Measurements from ENCODE around the gene ZNF234.
"Not testable (repeated sequence)": the region's sequence is repeated elsewhere in the genome, so short reads cannot be mapped to it uniquely, and the experiment has no call there.

The ZNF234 gene

DNA sequence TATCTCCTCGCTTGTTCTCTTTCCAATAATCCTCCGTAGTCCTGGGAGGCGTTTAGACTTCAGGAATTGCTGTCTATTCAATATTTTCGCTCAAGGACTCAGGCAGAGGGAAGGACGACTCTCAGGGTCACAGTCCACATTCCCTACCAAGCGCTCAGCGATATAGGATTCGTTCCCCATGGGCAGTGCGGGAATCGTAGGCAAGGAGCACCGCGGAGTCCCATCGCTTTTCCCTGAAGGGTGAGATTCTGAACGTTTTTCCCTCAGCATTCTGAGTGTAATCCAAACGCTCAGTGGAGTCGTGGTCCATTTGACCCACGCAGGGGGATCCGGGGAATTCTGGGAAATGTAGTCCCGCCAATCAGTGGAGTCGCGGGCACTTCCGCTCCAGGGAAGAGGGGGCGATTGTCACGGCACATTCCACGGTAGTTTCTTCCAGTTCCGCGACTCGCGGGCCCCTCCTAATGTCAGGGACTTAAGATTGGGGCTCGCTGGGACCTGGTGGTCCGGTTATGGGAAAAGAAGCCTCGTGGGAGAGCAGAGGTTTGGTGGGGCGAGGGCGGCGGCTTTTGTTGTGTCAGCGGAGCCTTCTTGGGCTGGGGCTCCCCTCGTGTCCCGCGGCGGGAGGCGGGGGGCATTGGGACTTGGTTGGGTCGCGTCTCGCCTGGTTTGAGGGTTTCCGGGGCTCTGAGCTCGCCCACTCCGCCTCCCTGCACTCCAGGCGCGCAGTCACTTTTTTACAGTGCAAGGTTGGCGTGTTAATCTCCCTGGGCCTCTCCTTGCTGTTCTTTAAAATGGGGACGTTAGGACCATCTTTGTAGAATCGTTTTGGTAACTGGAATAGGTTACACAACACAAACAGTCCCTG is at the start of gene ZNF234:
ZNF234 (plus strand) TSS at position 364 of the 868 bp plus-strand sequence. CDS start 3,079 bp downstream, outside the sequence.
- DNase-seq = peak; percentile 80

GRCh38 chr19:44092108-44092507 is 49.2 kb upstream of the ZNF234 start:
- no peak for DNase-seq

GRCh38 chr19:44093931-44094765 is 47.2 kb upstream of the ZNF234 start, which contains the start of gene ZNF224:
TSS of gene ZNF224 (plus strand) at chr19:44094361. CDS start at chr19:44097874, 3,513 bp downstream.
- peak; percentile 86 for DNase-seq

- no peak for DNase-seq
These were observed 33.6 kb upstream of the ZNF234 start for GRCh38 chr19:44107751-44108150.

DNA sequence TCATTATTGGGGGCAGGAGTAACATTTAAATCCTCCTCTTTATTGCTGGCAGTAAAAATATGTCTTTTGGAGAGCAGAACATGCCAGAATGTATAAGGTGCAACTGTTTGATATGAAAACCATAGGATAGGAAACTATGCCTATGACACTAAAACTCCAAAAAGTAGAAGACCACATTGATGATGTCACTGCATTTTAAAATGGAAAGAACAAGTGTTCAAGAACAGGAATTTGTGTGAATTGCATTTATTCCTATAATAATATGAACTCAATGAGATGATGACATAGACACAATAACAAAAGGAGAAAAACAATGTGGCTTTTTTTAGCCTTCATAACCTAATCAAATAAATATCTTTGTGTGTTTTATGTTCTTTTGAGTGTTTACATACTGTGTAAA is 31.9 kb upstream of the ZNF234 start:
- no peak for DNase-seq

DNA sequence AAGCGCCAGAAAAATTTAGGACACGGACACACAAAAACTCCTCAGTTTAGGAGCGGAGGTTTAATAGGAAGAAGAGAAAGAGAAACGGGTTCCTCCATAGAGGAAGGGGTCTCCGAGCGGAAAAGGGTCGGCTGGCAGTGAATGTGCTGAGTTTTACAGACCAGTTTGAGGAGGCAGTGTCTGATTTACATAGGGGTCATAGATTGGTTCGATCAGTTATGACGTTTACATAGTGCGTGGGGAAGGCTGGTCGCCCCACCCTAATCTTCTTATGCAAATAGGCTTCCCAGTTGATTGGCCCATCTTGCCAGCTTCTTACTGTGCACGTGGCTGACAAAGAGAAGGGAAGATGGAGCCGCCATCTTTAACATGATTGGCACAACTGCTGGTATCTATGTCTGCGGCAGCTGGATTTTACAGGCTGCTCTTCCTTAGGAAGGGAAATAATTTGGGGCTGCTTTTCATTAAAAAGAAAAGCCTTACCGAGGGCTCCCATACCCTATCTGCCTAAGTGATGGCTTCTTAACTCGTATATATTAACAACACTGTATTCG is 29.4 kb upstream of the ZNF234 start:
- no peak for DNase-seq

DNA sequence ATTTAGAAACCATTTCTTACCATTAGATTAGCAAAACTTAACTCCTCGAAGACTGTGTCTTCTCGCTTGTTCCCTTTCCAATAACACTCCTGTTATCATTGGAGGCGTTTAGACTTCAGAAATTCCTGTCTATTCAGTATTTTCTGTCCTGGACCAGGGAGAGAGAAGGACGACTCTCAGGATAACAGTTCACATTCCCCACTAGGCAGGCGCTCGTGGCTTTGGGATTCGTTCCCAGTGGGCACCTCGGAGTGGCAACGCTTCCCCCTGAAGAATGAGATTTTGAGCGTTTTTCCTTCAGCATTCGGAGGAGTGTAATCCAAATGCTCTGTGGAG is 28.6 kb upstream of the ZNF234 start:
- no peak for DNase-seq

- DNase-seq = peak; percentile 86
These were observed 28.1 kb upstream of the ZNF234 start, which contains the start of gene ZNF225 for GRCh38 chr19:44113138-44113783. TSS of gene ZNF225 (plus strand) at chr19:44113399. CDS start at chr19:44115828, 2,429 bp downstream.

GRCh38 chr19:44113784-44114390 is 27.5 kb upstream of the ZNF234 start:
- DNase-seq = peak; percentile 55

DNA sequence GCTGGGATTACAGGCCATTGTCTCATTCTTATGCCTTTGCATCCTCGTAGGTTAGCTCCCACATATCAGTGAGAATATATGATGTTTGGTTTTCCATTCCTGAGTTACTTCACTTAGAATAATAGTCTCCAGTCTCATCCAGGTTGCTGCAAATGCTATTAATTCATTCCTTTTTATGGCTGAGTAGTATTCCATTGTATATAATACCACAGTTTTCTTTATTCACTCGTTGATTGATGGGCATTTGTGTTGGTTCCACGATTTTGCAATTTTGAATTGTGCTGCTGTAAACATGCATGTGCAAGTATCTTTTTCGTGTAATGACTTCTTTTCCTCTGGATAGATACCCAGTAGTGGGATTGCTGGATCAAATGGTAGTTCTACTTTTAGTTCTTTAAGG is 20.2 kb upstream of the ZNF234 start:
- DNase-seq = not testable (repeated sequence)

DNA sequence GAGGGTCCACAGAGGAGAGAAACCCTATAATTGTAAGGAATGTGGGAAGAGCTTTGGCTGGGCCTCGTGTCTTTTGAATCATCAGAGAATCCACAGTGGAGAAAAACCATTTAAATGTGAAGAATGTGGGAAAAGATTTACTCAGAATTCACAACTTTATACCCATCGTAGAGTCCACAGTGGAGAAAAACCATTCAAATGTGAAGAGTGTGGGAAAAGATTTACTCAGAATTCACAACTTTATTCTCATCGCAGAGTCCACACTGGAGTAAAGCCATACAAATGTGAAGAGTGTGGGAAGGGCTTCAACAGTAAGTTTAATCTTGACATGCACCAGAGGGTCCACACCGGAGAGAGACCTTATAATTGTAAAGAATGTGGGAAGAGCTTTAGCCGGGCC is 9.4 kb upstream of the ZNF234 start:
- DNase-seq = no peak

DNA sequence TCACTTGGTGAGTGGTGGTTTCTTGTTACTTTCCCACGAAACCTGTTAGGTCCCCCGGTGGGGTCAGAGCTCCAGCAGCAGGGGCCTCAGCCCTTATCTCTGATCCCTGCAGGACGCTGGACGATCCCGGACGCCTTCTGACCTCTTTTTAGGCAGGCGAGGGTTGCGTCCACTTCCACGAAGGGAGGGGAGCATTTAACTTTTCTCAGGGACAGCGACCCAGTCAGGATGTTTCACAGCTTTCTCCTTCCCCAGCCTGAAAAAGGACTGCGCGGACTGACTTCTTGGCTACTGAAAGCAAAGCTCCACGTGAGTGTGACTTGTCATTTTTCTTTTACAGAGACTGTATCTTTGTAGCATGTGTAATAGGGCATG is 692 bp downstream of the ZNF234 start:
- DNase-seq = peak; percentile 57

- no peak for DNase-seq
These were observed 8.4 kb downstream of the ZNF234 start for GRCh38 chr19:44149776-44150175.

DNA sequence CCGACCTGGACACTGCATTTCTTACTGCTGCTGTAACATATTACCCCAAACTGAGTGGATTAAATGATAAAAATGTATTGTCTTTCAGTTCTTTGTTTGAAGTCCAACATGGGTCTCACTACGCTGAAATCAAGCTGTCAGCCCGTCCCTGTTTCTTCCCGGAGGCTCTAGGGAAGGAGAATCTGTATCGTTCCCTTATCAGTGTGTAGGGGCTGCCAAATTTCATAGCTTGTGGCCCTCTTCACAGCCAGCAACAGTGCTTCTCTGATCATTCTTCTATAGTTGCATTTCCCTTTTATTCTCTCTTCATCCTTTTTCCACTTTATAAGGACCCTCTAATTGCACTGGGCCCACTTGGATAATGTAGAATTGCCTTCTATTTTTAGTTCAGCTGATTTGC is 10.1 kb downstream of the ZNF234 start:
- DNase-seq = no peak

- no peak for DNase-seq
These were observed 15.1 kb downstream of the ZNF234 start for GRCh38 chr19:44156475-44156874.

GRCh38 chr19:44163789-44164188 is 22.4 kb downstream of the ZNF234 start:
- no peak for DNase-seq

GRCh38 chr19:44164327-44164672 is 22.9 kb downstream of the ZNF234 start:
- DNase-seq = no peak

- DNase-seq = peak; percentile 82
These were observed 23.5 kb downstream of the ZNF234 start, which contains the start of gene ZNF226 for GRCh38 chr19:44164673-44165512. TSS of gene ZNF226 (plus strand) at chr19:44165100. CDS start at chr19:44170081, 4,981 bp downstream.

- DNase-seq = not testable (repeated sequence)
These were observed 29.3 kb downstream of the ZNF234 start for GRCh38 chr19:44170660-44171059.

- DNase-seq = no peak
These were observed 35.2 kb downstream of the ZNF234 start for GRCh38 chr19:44176590-44176989.

- DNase-seq = no peak
These were observed 39.6 kb downstream of the ZNF234 start for GRCh38 chr19:44180968-44181367.

All from activated CD8-positive, alpha-beta memory T cell treated with anti-CD3 and anti-CD28 coated beads, Interleukin-2, amount 50 U/mL, for 48 hours (primary cell).